AG09309 (cell line): ENCODE data around the gene PSMD13.
A peak's percentile ranks its signal among the peaks of the same experiment; 100 is the strongest.

Source experiments
- DNase-seq: peaks from one replicate; pipeline ENCODE4 v3.0.0-alpha.2; 2010; ENCODE audit warnings: low read depth
- H3K4me3 ChIP-seq: 2 replicates; pipeline ENCODE4 v1.5.1; 2011; ENCODE audit warnings: mild to moderate bottlenecking, low read depth, low read length, moderate library complexity; ENCODE audit not compliant: control insufficient read depth
- CTCF ChIP-seq: IDR thresholded peaks from 2 replicates; pipeline ENCODE4 v1.5.1; 2011; ENCODE audit warnings: mild to moderate bottlenecking, low read depth, low read length, inconsistent platforms; ENCODE audit not compliant: insufficient read depth, control insufficient read depth; ENCODE audit errors: missing control alignments

The PSMD13 gene

DNA sequence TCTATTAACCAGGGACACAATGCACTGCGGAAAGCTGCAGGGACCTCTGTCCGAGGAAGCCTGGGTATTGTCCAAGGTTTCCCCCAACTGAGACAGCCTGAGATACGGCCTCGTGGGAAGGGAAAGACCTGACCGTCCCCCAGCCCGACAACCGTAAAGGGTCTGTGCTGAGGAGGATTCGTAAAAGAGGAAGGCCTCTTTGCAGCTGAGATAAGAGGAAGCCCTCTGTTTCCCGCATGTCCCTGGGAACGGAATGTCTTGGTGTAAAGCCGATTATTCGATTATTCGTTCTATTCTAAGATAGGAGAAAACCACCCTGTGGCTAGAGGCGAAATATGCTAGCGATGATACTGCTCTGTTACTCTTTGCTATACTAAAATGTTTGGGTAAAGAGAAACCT, 34.8 kb upstream of the PSMD13 start:
- no peak overlapping the region for H3K4me3 ChIP-seq
- DNase-seq, result no peak
- TF ChIP-seq CTCF, result no peak

DNA sequence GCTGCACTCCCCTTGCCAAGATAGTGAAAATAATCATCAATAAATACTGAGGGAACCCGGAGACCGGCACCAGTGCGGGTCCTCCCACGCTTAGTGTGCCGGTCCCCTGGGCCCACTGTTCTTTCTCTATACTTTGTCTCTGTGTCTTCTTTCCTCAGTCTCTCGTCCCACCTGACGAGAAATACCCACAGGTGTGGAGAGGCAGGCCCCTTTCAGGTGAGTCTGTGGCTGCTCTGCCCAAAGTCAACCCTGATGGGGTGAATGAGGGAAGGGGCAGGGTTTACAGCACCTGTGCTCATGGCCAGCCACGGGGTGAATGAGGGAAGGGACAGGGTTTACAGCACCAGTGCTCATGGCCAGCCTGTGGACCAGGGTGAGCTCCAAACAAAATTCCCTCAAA, 34.3 kb upstream of the PSMD13 start:
- H3K4me3 ChIP-seq, result no peak overlapping the region
- TF ChIP-seq CTCF, result no peak
- DNase-seq, result no peak

DNA sequence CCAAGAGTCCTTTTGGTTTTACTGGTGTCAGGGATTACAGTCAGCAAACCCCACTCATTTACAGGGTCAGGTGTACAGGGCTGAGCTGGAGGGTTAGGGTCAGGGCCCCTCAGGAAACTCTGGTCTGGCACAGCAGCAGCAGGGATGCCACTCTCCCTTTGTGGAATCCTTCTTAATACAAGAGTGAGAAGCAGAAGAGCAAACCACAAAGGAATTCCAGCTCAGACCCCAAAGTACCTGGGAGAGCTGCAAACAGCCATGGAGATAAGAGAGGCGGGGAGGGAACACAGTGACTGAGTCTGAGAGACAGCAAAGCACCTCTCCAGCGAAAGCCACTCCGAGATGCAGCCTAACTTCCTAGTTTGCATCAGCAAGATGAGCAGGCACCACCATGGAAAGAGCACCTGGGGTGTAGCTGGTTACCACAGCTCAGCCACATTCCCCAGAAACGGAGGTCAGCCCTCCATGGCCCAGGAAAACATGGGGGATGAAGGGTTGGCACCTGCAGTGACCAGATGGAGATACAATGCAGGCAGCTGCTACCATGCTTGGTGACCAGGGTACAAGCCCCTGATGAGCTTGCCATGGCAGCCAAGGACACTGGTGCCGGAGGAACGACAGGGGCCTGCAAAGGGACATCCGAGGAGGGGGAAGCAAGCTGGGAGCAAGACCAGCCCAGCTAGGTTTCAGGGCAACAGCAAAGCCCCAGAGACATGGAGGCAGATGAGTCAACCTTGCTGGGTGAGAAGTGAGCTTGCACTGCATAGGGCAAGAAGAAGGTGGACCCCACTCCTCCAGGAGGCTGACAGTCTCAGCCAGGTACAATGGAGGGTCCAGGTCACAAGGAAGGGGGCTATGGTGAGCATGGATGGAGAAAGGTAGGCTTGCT, 33.5 kb upstream of the PSMD13 start:
- no peak for DNase-seq
- no peak overlapping the region for H3K4me3 ChIP-seq
- TF ChIP-seq CTCF, result no peak

GRCh38 chr11:203945-204586, 32.7 kb upstream of the PSMD13 start:
- TF ChIP-seq CTCF, result no peak
- no peak for DNase-seq
- H3K4me3 ChIP-seq, result no peak overlapping the region

DNA sequence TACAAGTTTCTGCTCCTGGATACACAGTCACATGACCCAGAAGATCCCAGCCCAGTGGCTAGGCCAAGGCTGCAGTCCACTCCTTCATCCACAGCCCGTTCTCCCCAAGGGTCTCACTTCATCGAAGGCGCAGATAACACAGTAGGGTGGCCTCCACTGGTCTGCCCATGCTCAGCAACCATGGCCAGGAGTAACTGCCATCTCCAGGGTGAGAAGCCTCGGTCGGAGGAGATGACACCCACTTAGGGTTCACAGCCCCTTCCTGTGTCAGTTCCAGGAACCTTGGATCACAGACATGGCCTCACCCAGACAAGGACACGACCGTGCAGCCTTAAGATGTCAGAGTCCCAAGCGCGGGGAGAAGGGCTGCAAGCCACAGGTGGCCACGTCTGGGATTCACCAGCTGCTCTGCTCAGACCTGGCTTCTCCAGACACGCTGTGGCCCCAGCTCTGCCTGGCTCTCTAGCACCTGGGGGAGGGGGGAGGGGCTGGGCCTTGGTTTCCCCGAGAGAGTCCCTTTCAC, 32.1 kb upstream of the PSMD13 start:
- H3K4me3 ChIP-seq, result no peak overlapping the region
- DNase-seq, result no peak
- no peak for TF ChIP-seq CTCF

GRCh38 chr11:205221-206001, 31.4 kb upstream of the PSMD13 start:
- no peak for TF ChIP-seq CTCF
- DNase-seq, result no peak
- H3K4me3 ChIP-seq, result peak overlapping the region; percentile 91
